ENCODE measurements around the gene NUAK2.

Gene NUAK2

GRCh38 chr1:205359771-205360565 lies 38.4 kb upstream of the NUAK2 start:
- H3K4me3 ChIP-seq (ENCODE audit: low read depth, low read length), result no peak overlapping the region
- no peak for TF ChIP-seq CTCF (IDR thresholded peaks at IDR 0.05; ENCODE audit: low read depth, low read length)

- TF ChIP-seq CTCF (IDR thresholded peaks at IDR 0.05; ENCODE audit: low read depth, low read length), result no peak
- H3K4me3 ChIP-seq (ENCODE audit: low read depth, low read length), result no peak overlapping the region
Measured at GRCh38 chr1:205358579-205358978, 37.0 kb upstream of the NUAK2 start.

- TF ChIP-seq CTCF (IDR thresholded peaks at IDR 0.05; ENCODE audit: low read depth, low read length), result no peak
Measured at GRCh38 chr1:205357567-205357966, 36.0 kb upstream of the NUAK2 start.

GRCh38 chr1:205356440-205357139 lies 35.0 kb upstream of the NUAK2 start, which contains the start of gene KLHDC8A:
Gene KLHDC8A (minus strand): TSS chr1:205356922. CDS start chr1:205343604, 13,318 bp downstream.
- H3K4me3 ChIP-seq (ENCODE audit: low read depth, low read length), result no peak within 1 kb of the TSS
- TF ChIP-seq CTCF (IDR thresholded peaks at IDR 0.05; ENCODE audit: low read depth, low read length), result no peak

More at GRCh38 chr1:205357567-205357966, 36.0 kb upstream of the NUAK2 start:
- H3K4me3 ChIP-seq (ENCODE audit: low read depth, low read length), result no peak overlapping the region

- H3K4me3 ChIP-seq (ENCODE audit: low read depth, low read length), result no peak overlapping the region
- no peak for TF ChIP-seq CTCF (IDR thresholded peaks at IDR 0.05; ENCODE audit: low read depth, low read length)
Measured at GRCh38 chr1:205355075-205355453, 33.5 kb upstream of the NUAK2 start.

- TF ChIP-seq CTCF (IDR thresholded peaks at IDR 0.05; ENCODE audit: low read depth, low read length), result peak; percentile 76
- no peak overlapping the region for H3K4me3 ChIP-seq (ENCODE audit: low read depth, low read length)
Measured at GRCh38 chr1:205354259-205355074, 32.9 kb upstream of the NUAK2 start.
